Measurements from ENCODE around the gene PAPSS2. TPM values are rescaled to one million over a fixed set of nuclear protein-coding genes. Genes with fewer than 3 reads are reported as not detected.

PAPSS2 gene
- total and polyA plus RNA-seq, 5 donors from 2014 or later = 0.07 to 0.14 (median 0.08) TPM; not detected in 2

Other genes starting within 250 kb of the PAPSS2 start
- gene MINPP1, start 155.0 kb upstream of the PAPSS2 start, total RNA-seq = 2.8 TPM
- gene MINPP1, start 155.0 kb upstream of the PAPSS2 start, polyA plus RNA-seq = 10 to 100 TPM; 10.4 to 13.5 (median 10.9) TPM
- gene ATAD1, start 158.3 kb downstream of the PAPSS2 start, total RNA-seq = 33.1 TPM
- gene ATAD1, start 158.3 kb downstream of the PAPSS2 start, polyA plus RNA-seq = 10 to 100 TPM; 31.5 to 50.1 (median 38.8) TPM
- 0.54 TPM for gene KLLN, start 203.7 kb downstream of the PAPSS2 start, total RNA-seq
- under 1 TPM; 0.05 to 0.67 (median 0.17) TPM for gene KLLN, start 203.7 kb downstream of the PAPSS2 start, polyA plus RNA-seq
- gene PTEN, start 203.7 kb downstream of the PAPSS2 start, total RNA-seq = 99.2 TPM
- 10 to 100 TPM; 25.9 to 31.2 (median 28.5) TPM for gene PTEN, start 203.7 kb downstream of the PAPSS2 start, polyA plus RNA-seq

All from CD4-positive, CD25-positive, alpha-beta regulatory T cell (primary cell).